HEK293T (cell line): ENCODE results near the gene TRIL.

Source experiments
- ARNT ChIP-seq: fragments of 450-650 bp; IDR thresholded peaks from 2 replicates; pipeline ENCODE4 v1.6.1; 2017; ENCODE audit warnings: mild to moderate bottlenecking
- BHLHE40 ChIP-seq: fragments of 450-650 bp; IDR thresholded peaks from 2 replicates; pipeline ENCODE4 v1.6.1; 2016; ENCODE audit warnings: mild to moderate bottlenecking, moderate library complexity, borderline replicate concordance
- ELF4 ChIP-seq: fragments of 450-650 bp; IDR thresholded peaks from 2 replicates; pipeline ENCODE4 v1.6.1; 2017; ENCODE audit warnings: antibody characterized with exemption
- FOXA1 ChIP-seq: fragments of 450-650 bp; IDR thresholded peaks from 2 replicates; pipeline ENCODE4 v1.6.1; 2016; ENCODE audit warnings: mild to moderate bottlenecking
- NFRKB ChIP-seq: fragments of 450-650 bp; IDR thresholded peaks from 2 replicates; pipeline ENCODE4 v1.6.1; 2016; ENCODE audit warnings: mild to moderate bottlenecking, moderate library complexity
- SP1 ChIP-seq: fragments of 450-650 bp; IDR thresholded peaks from 2 replicates; pipeline ENCODE4 v1.6.1; 2017
- SUZ12 ChIP-seq: fragments of 450-650 bp; IDR thresholded peaks from 2 replicates; pipeline ENCODE4 v1.6.1; 2016; ENCODE audit warnings: mild to moderate bottlenecking
- TARDBP ChIP-seq: fragments of 450-650 bp; IDR thresholded peaks from 2 replicates; pipeline ENCODE4 v1.6.1; 2016
- ZNF384 ChIP-seq: fragments of 450-650 bp; IDR thresholded peaks from 2 replicates; pipeline ENCODE4 v1.6.1; 2016

DNA sequence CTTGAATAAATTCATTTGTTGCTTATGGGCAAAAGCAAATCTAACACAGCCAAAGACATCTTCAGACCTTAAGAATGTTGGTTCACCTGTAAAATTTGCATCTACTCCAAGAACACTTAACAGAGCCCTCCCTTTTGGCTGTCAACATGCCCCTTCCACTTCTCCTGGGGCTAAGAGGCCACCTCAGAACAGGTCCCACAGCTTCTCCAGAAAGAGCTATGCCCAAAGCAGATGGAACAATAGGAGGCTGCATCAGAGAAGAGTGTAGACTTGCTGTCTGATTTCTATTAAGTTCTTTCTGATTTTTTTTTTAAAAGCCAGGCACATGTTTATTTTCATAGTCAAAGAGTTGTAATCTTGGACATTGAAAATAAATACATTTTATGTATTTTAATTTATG, 26.1 kb upstream of the TRIL start:
- TF ChIP-seq BHLHE40 (no peak), FOXA1 (no peak), SUZ12 (no peak), NFRKB (no peak), TARDBP (no peak), SP1 (no peak), ELF4 (no peak), ZNF384 (no peak), ARNT (no peak)
